HG03571 (cell line): Measurements from ENCODE around the gene PTK7.

ENCODE experiments used
- ATAC-seq: cut with Tn5 transposase; IDR thresholded peaks from one replicate; pipeline ENCODE4 v1.9.1; 2021; ENCODE audit not compliant: unreplicated experiment

PTK7 gene

GRCh38 chr6:43082806-43083655, 6.9 kb downstream of the PTK7 start:
- ATAC-seq, result no peak

GRCh38 chr6:43086022-43086658, 10.0 kb downstream of the PTK7 start:
- no peak for ATAC-seq

- ATAC-seq, result no peak
Measured at GRCh38 chr6:43088654-43089056, 12.5 kb downstream of the PTK7 start.

GRCh38 chr6:43089467-43089866, 13.4 kb downstream of the PTK7 start:
- no peak for ATAC-seq

GRCh38 chr6:43089874-43090558, 13.9 kb downstream of the PTK7 start:
- ATAC-seq, result no peak

- no peak for ATAC-seq
Measured at GRCh38 chr6:43090559-43090956, 14.4 kb downstream of the PTK7 start.

- no peak for ATAC-seq
Measured at GRCh38 chr6:43091020-43091419, 14.9 kb downstream of the PTK7 start.

GRCh38 chr6:43091436-43091991, 15.4 kb downstream of the PTK7 start:
- ATAC-seq, result no peak

GRCh38 chr6:43092635-43093034, 16.5 kb downstream of the PTK7 start:
- ATAC-seq, result no peak

GRCh38 chr6:43093436-43094289, 17.5 kb downstream of the PTK7 start:
- no peak for ATAC-seq

- ATAC-seq, result no peak
Measured at GRCh38 chr6:43095939-43096338, 19.8 kb downstream of the PTK7 start.

- no peak for ATAC-seq
Measured at GRCh38 chr6:43096451-43097097, 20.5 kb downstream of the PTK7 start.

GRCh38 chr6:43097098-43097489, 21.0 kb downstream of the PTK7 start:
- ATAC-seq, result no peak

GRCh38 chr6:43097502-43097901, 21.4 kb downstream of the PTK7 start:
- no peak for ATAC-seq

- ATAC-seq, result no peak
Measured at GRCh38 chr6:43101497-43101896, 25.4 kb downstream of the PTK7 start.

- ATAC-seq, result no peak
Measured at GRCh38 chr6:43103253-43103876, 27.3 kb downstream of the PTK7 start.

- no peak for ATAC-seq
Measured at GRCh38 chr6:43105538-43106222, 29.6 kb downstream of the PTK7 start.

GRCh38 chr6:43107344-43108062, 31.4 kb downstream of the PTK7 start:
- no peak for ATAC-seq
